ENCODE results near the gene SUDS3.

SUDS3 gene

DNA sequence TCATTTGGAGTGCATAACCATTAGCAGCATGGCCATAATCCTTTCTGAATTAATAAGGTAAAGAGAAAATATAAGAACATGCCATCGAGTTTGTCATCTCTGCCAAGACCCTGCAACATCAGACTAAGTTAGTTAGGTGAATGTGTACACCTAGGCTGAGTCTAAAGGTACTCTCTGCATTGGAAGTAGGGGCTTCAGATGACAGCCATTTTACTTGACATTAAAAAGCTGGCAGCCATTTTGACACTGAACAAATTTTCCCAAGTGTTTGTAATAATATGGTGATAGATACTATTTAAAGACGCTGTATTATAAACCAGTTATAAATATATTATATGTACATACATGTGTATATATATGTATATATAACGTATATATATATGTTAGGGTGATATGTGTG, 79.0 kb downstream of the SUDS3 start:
- no peaks in the 10 kb centered on the region for H3K9me3 Mint-ChIP-seq
- TF ChIP-seq, protein P1, sequence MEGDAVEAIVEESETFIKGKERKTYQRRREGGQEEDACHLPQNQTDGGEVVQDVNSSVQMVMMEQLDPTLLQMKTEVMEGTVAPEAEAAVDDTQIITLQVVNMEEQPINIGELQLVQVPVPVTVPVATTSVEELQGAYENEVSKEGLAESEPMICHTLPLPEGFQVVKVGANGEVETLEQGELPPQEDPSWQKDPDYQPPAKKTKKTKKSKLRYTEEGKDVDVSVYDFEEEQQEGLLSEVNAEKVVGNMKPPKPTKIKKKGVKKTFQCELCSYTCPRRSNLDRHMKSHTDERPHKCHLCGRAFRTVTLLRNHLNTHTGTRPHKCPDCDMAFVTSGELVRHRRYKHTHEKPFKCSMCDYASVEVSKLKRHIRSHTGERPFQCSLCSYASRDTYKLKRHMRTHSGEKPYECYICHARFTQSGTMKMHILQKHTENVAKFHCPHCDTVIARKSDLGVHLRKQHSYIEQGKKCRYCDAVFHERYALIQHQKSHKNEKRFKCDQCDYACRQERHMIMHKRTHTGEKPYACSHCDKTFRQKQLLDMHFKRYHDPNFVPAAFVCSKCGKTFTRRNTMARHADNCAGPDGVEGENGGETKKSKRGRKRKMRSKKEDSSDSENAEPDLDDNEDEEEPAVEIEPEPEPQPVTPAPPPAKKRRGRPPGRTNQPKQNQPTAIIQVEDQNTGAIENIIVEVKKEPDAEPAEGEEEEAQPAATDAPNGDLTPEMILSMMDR (IDR thresholded peaks at IDR 0.05; ENCODE audit: unreplicated experiment in 3 of 3) = no peak
- no peaks in the 10 kb centered on the region for H3K27me3 Mint-ChIP-seq (ENCODE audit: low read depth)
- H3K27ac Mint-ChIP-seq = no peak overlapping the region
- H3K4me3 Mint-ChIP-seq = no peak overlapping the region
- no peaks in the 10 kb centered on the region for H3K36me3 Mint-ChIP-seq (ENCODE audit: low read depth)
- H3K4me1 Mint-ChIP-seq = no peaks in the 10 kb centered on the region

DNA sequence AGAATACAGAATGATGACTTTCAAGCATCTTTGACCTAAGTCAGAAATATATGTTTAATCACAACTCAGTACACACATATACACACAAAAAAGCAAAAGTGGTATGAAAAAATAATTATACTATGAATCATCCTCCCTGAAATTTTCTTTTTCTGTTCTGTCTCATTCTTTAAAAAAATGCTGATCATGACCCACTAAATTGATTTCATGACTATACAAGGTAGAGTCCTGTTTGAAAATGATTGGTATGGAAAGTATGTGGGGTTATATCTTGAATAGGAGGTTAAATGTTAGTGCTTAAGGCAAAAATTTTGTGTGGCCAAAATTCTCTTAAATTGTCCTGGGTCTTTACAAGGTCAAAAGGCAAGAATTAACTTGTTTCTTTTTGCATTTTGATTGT, 80.4 kb downstream of the SUDS3 start:
- Mint-ChIP-seq H3K27me3 (ENCODE audit: low read depth) (no peaks in the 10 kb centered on the region), H3K4me3 (no peak overlapping the region), H3K9me3 (no peaks in the 10 kb centered on the region), H3K36me3 (ENCODE audit: low read depth) (no peaks in the 10 kb centered on the region), H3K27ac (no peak overlapping the region), H3K4me1 (no peaks in the 10 kb centered on the region)
- TF ChIP-seq, protein P1 (IDR thresholded peaks at IDR 0.05; ENCODE audit: unreplicated experiment in 3 of 3) = no peak

DNA sequence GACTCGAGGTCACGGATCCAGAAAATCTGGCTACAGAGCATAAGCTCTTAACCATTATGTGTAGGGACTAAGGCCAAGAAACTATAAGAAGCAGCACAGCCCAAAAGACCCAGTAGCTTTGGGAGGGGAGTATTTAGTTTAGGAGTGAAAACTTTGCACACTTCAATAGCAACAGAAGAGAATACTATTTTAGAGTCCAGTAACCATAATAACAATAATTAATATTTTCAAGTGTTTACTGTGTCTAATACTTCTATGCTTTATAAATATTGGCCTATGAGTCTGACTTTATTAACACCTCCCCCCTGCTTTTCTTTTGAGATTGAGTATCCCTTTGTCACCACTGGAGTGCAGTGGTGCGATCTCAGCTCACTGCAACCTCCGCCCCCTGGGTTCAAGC, 82.8 kb downstream of the SUDS3 start:
- TF ChIP-seq, protein P1 (IDR thresholded peaks at IDR 0.05; ENCODE audit: unreplicated experiment in 3 of 3) = no peak
- H3K4me3 Mint-ChIP-seq = no peak overlapping the region

DNA sequence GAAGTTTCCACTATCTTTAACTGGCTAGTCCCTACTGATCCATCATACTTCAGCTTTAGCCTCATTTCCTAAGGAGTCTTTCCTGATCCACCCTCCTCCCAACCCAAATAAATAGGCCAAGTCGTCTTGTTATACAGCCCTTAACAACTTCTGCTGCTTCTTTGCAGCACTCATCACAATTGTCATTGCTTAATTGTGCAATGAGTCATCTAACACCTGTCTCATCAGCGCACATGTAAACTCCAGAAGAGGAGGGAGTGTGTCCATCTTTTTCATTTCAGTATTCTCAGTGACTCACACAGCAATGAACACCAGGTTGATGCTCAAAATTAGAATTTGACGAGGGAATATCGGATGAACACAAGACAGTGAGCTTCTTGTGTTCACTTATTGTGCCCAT, 87.3 kb downstream of the SUDS3 start:
- Mint-ChIP-seq H3K36me3 (ENCODE audit: low read depth) (no peaks in the 10 kb centered on the region), H3K4me1 (no peaks in the 10 kb centered on the region), H3K9me3 (no peaks in the 10 kb centered on the region), H3K27me3 (ENCODE audit: low read depth) (no peaks in the 10 kb centered on the region), H3K27ac (no peak overlapping the region), H3K4me3 (no peak overlapping the region)
- TF ChIP-seq, protein P1 (IDR thresholded peaks at IDR 0.05; ENCODE audit: unreplicated experiment in 3 of 3) = no peak

More for the DNA sequence above, 82.8 kb downstream of the SUDS3 start:
- H3K9me3 Mint-ChIP-seq = no peaks in the 10 kb centered on the region
- H3K4me1 Mint-ChIP-seq = no peaks in the 10 kb centered on the region
- H3K36me3 Mint-ChIP-seq (ENCODE audit: low read depth) = no peaks in the 10 kb centered on the region
- no peaks in the 10 kb centered on the region for H3K27me3 Mint-ChIP-seq (ENCODE audit: low read depth)
- H3K27ac Mint-ChIP-seq = no peak overlapping the region

DNA sequence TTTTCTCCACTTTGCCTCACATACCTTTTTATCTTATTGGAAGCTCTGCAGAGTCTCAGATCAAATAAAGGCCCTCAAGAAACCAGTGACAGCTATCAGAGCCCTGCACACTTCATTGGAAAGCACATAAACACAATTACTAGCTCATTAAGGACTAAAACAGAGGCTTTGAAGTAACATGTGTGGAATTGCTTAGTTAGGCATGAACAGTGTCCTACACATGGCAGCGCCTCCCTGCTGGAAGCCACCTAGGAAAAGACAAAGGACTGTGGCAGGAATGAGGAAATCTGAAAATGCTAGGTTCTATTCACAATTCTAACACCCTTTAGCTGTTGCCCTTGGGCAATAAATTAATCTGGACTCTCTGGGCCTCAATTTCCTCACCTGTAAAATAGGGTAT, 89.4 kb downstream of the SUDS3 start:
- H3K27ac Mint-ChIP-seq = no peak overlapping the region

More for the DNA sequence above, 89.4 kb downstream of the SUDS3 start:
- no peaks in the 10 kb centered on the region for H3K36me3 Mint-ChIP-seq (ENCODE audit: low read depth)
- TF ChIP-seq, protein P1 (IDR thresholded peaks at IDR 0.05; ENCODE audit: unreplicated experiment in 3 of 3) = no peak
- H3K27me3 Mint-ChIP-seq (ENCODE audit: low read depth) = no peaks in the 10 kb centered on the region
- no peaks in the 10 kb centered on the region for H3K4me1 Mint-ChIP-seq
- no peak overlapping the region for H3K4me3 Mint-ChIP-seq
- no peaks in the 10 kb centered on the region for H3K9me3 Mint-ChIP-seq

All from nephron (organoid).